Sigmoid colon (tissue), 4 donors: Measurements from ENCODE around the gene NIN.

Source experiments
- POLR2A ChIP-seq, 2 donors: fragments of 450-650 bp; IDR thresholded peaks; one replicate each; pipeline ENCODE4 v1.6.1; 2016; ENCODE audit warnings: antibody characterized with exemption in 2 of 2, mild to moderate bottlenecking in 2 of 2, moderate library complexity in 2 of 2
- POLR2AphosphoS5 ChIP-seq, 4 donors: sonication (generic); formaldehyde crosslinking; IDR thresholded peaks; one replicate each; pipeline ENCODE4 v1.6.1; 2017; ENCODE audit warnings: antibody characterized with exemption in 4 of 4
- TF ChIP-seq, protein P1 (sequence below), 4 experiments: fragments of 450-650 bp in 3 of 4; fragments of 200-600 bp in 1 of 4; IDR thresholded peaks; one replicate each; pipeline ENCODE4 v1.5.1; 2016 to 2019; ENCODE audit warnings: antibody characterized with exemption in 4 of 4, mild to moderate bottlenecking in 3 of 4, moderate library complexity in 2 of 4

DNA sequence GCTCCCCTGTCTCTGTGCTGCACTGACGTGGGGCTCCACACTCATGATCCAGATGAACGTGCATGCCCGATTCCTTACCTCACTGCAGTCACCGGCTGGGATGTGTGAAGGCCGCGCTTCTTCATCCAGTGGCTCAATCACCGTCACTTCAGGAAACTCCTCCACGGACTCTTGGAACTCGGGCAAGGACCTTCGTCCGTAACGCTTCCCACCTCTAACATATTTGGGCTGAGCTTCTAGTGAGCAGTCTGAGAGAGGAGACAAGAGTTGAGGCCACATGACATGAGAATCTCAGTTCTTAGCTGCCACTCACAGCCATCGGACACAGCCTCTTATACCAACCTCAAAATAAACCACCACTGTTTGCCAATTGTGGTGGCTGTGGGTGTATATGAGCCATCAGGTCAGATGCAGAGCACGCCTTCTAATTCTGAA, 38.3 kb downstream of the NIN start:
- TF ChIP-seq, protein P1, sequence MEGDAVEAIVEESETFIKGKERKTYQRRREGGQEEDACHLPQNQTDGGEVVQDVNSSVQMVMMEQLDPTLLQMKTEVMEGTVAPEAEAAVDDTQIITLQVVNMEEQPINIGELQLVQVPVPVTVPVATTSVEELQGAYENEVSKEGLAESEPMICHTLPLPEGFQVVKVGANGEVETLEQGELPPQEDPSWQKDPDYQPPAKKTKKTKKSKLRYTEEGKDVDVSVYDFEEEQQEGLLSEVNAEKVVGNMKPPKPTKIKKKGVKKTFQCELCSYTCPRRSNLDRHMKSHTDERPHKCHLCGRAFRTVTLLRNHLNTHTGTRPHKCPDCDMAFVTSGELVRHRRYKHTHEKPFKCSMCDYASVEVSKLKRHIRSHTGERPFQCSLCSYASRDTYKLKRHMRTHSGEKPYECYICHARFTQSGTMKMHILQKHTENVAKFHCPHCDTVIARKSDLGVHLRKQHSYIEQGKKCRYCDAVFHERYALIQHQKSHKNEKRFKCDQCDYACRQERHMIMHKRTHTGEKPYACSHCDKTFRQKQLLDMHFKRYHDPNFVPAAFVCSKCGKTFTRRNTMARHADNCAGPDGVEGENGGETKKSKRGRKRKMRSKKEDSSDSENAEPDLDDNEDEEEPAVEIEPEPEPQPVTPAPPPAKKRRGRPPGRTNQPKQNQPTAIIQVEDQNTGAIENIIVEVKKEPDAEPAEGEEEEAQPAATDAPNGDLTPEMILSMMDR (IDR thresholded peaks at IDR 0.05), result no peak
- TF ChIP-seq POLR2AphosphoS5 (IDR thresholded peaks at IDR 0.05) (no peak), POLR2A (IDR thresholded peaks at IDR 0.05) (no peak)
